GM21528 (cell line): Measurements from ENCODE around the gene SERPINH1.

Source experiments
- ATAC-seq: cut with Tn5 transposase; IDR thresholded peaks from one replicate; pipeline ENCODE4 v1.9.1; 2021; ENCODE audit warnings: mild to moderate bottlenecking, moderate library complexity; ENCODE audit not compliant: unreplicated experiment, low FRiP score

Gene SERPINH1

DNA sequence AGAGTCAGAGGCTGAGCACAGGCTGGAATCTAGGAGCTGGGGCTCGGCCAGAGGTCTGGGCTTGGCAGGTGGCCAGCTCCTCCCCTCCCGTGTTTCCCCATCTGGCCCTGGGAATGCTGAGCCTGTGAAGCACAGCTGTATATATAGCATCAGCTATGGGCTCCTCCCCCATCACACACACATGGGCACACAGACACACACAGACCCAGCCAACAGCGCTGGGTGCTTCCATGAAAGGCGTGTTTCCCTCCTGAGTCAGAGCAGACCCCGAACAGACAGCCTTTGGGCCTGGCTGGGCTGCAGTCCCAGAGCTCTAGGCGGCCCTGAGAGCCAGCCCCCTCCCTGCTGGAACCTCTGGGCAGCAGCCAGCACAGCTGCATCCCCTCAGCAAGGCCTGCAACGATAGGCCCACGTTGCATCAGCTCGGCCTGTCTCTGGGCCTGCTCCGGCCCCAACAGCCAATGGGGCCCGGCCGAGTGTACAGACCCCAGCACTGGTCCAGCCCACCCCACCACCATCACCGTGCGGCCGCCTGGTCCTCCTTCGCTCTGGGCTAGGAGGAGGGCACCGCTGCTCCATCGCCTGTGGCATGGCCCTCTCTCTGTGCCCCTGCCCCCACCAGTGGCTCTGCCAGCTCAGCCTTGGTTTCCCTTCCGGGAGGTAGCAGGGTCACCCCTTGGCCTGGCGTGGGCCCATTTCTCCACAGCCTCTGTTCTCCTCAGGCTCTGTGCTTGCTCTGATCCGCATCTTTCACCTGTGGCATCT, 7.6 kb upstream of the SERPINH1 start:
- ATAC-seq, result no peak

DNA sequence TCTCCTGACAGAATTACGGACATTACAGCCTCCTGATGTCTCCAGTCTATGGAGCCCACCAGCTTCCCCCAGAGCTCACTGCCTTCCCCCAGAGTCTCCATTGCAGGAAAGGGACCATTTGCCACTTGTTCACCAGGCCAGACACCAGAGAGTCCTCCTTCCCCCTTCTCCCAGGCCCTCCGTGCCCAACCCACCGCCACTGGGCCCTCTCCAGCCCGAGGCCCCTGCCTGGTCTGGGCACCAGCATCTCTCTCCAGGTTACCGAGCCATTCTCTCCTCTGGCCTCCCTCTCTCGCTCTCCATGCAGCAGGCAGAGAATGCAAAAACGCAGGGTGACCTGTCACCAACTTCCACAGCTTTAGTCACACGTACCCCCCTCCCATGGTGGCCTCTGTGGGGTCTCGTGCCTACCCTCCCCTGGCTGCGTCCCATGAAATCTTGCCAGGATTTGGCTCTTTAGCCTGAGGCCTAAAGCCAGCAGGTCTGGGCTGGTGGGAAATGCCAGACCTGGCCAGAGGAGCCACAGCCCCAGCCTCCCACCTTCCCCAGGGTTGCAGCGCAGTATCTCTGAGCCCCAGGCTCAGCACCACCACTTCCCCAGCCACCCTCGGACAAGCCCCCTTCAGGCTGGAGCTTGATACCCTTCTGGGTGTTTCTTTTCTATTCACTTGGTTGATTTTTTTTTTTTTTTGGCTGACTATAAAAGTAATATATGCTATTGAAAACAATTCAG, 6.8 kb upstream of the SERPINH1 start:
- no peak for ATAC-seq

DNA sequence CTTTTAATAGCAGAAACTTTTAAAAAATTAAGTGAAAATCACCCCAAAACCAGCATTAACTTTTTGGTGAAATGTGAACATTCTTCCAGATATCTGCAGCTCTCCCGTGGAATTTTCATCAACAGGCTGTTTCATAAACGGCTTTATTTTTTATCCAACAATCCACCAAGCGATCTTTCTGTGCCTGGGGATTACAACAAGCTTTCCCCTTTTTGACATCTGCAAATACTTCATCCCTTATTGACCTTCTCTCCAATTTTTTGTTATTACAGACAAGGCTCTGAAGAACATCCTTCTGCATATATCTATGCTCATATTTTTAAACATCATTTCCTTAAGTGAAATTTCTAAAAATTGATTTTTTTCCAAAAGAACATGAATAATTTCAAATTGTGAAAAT, 5.8 kb upstream of the SERPINH1 start:
- no peak for ATAC-seq

DNA sequence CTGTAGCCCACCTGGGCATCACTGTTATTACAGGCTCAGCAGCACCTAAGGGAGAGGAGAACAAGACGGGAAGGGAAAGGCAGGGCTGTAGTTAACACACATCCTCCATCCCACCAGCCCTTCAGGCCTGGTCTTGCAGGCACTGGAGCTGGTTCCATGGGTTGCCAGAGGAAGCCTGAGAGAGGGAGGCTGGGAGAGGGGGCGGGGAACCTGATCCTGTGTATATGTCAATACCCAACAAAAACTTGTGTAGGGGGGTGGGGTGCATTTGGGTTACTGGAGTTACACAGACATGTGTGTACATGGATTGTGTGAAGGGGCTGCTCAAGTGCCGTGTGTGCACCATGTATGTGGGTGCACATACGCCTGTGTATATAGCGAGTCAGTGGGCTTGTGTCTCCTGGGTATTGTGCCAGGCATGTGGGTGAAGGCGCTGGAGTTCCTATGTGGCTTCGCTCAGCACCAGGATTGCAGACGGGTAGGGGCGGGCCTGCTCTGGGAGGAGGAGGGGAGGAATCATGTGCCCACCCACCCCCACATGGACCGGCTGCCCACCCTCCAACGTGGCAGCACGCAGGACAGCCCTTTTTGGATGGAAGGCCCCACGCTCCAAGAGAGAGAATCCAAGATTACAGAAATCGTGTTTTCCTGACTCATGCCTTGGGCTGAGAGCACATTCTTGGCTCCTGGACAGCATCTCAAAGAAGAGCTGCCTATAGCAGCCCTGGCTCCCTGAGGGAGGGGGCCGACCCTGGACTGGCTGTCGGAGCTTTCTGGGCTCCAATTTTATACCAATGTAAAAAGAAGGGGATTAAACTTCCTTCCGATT, 4.2 kb upstream of the SERPINH1 start:
- ATAC-seq, result no peak

DNA sequence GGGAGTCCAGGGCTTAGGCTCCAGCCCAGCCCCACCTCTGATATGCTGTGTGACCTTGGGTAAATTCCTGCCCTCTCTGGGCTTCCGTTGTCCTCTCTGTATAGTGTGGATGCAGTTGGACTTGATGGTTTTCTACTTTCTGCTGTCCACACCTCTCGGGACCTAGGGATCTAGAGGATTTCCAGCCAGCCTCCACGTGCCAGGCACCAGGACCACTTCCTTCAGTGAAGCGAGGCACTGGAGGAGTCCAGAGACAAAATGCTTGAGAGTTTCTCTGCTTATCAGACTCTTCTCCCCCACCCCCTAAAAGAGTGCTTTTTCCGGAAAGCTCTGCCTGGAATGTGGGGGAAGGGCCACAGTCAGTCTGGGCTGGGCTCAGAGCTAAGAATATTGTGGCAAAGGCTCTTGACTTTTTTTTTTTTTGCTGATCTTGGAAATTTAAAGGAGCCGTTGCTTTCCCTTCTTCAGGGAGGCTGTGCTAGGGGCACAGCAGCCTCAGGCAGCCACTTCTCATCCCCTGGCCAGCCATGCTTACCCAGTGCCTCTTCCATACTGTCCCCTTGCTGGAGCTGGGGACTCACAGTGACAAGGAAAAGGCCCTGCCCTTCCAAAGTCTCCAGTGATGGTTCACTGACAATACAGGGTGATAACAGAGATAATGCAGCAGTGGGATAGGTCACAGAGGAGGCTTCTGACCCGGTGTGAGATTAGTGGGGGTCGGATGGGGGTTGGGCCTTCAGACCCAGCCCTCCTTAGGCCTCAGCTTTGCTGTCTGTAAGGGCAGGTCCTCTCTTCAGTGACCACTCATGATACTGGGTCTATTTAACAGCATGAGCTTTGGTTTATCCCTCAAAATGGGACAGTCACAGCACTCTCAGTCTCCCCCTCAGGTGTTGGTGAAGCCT, 2.9 kb upstream of the SERPINH1 start:
- no peak for ATAC-seq

DNA sequence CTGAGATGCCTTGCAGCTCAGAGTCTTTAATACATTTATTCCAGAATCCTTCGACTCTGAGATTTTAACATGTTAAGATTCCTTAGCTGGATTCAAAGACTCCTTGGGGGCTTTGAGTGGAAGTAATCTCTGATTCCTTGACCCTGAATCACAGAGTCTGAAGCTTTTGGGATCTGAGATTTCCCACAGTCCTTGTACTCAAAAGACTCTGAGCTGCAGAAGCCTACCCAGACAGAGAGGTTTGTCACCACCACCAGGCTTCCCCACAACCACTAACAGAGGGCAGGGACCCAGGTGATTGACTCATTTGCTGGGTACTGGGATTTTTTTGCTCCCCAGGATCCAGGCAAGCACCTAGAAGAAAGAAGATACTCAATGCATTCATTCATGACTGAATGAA, 1.4 kb upstream of the SERPINH1 start:
- no peak for ATAC-seq

DNA sequence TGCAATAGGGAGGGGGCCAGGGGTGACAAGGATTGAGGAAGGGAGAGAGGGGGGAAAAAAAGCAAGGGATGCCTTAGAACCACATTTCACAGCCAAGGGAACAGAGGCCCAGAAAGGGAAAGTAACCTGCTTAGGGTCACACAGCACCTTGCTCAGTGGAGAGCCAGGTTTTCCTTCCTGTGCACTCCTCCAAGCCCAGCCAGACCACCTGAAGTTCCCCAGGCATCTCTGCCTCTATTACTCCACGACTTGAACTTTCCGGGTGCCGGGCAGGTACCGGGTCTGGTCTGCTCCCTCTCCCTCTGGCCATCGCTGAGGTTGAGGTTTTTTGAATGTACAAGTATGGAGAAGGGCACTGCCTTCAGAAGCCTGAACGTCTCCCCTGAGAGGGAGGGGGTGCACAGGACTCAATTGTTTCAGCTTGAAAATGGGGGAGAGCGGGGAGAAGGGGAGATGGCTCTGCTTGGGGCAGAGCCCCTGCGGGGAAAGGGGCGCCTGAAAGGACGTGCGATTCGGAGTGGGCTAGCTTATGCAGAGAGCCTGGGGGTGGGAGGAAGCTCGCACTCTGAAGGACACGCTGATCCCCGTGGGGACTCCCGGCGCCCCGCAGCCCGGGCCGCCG, 516 bp upstream of the SERPINH1 start:
- no peak for ATAC-seq

DNA sequence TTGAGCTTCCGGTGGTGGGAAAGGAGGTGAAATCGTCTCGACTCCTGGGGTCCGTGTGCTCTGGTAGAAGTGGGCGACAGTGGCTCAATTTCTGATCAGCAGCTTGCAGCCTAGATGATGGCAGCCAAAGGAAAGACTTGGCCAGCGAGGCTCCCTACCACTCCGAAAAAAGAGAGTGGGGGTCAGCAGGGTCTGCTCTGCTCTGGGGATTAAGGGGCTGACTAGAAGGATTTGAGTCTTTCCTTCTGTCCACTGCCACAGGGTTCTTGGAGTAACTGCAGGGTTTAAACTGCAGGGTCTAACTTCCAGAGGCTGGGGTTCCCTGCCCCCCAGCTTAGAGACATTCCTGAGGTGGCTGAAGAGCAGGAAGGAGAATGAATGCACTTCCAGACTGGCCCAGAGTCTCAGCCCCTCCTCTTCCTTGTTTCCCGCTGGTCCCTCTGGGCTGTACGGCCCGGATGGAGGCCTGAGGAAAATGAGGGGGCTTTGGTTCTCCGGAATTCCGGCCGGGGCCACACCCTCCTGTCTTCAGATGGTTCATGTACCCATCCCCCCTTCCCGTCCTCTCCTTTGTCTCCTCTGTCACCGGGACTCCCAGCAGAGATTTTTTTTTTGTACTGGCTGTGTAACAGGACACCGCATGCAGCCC, 907 bp downstream of the SERPINH1 start:
- ATAC-seq, result no peak

DNA sequence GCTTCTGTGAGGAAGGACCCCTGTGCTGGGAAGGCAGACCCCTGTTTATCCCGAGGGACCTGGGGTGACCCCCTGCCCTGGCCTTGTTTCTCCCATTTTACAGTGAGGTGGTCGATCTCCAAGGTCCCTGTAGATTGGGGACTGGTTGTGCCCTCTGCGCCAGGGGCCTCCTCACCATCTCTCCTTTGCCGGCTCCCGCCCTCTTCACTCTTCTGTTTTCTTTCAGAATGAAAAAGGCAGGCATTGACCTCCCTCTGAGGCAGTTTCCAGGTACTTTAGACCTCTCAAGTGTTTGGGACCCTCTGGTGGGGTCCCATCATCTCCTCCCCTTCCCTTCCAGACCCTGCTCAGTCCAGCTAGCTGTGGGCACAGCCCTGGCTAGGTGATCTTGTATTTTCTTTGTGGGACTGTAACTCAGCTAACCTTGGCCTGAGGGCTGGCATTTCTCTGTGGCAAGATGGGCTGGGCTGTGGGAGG, 1.5 kb downstream of the SERPINH1 start:
- ATAC-seq, result no peak

DNA sequence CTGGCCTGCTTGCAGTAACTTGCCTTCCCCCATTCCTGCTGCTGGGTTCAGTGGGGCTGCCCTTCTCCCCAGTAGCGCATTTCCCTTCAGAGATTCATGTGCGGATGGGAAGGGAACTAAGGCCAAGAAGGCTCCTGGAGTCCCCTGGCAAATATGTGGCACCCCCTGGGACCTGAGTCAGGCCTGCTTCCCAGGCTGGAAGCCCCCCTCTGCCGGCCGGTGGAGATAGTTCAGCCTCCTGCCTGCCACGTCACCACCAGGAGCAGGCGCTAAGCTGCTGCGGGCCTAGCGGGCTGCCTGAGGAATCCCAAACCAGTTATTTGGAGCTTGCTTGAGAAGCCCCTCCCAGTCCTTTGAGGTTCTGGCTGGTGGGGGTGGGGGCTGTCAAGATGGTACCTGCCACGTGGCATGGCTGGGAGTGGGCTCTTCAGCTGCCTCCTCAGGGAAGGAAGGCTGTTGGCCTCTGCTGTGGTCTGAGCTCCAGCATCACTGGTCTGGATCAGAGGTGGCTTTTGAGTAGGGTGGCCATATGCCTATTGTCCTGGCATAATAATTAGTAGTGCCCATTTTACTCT, 2.0 kb downstream of the SERPINH1 start:
- ATAC-seq, result no peak

DNA sequence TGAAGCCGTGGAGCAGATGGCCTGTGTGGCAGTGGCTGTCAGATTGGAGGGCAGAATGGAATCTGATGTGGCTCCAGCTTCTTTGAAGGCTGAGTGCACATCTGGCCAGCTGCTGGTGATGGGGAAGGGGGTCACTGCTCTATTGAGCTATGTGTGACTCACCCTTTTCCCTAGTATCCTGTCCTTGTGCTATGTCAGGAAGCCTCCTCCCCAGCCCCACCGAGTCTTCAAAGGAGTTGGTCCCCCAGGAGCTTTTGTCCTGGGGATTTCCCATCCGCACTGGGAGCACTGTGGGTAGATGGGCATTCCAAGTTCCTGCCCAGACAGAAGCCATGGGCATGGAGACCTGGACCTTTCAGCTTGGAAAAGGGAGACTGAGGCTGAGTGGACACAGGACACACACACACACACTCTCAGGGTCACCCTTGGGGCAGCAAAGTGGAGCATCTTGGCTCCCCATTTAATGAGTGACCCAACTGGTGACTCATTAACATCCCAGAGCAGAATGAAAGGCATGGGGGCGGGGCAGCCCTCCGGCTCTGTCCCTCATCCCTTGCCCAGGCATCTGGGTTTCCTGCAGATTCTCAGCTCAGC, 3.3 kb downstream of the SERPINH1 start:
- ATAC-seq, result no peak

DNA sequence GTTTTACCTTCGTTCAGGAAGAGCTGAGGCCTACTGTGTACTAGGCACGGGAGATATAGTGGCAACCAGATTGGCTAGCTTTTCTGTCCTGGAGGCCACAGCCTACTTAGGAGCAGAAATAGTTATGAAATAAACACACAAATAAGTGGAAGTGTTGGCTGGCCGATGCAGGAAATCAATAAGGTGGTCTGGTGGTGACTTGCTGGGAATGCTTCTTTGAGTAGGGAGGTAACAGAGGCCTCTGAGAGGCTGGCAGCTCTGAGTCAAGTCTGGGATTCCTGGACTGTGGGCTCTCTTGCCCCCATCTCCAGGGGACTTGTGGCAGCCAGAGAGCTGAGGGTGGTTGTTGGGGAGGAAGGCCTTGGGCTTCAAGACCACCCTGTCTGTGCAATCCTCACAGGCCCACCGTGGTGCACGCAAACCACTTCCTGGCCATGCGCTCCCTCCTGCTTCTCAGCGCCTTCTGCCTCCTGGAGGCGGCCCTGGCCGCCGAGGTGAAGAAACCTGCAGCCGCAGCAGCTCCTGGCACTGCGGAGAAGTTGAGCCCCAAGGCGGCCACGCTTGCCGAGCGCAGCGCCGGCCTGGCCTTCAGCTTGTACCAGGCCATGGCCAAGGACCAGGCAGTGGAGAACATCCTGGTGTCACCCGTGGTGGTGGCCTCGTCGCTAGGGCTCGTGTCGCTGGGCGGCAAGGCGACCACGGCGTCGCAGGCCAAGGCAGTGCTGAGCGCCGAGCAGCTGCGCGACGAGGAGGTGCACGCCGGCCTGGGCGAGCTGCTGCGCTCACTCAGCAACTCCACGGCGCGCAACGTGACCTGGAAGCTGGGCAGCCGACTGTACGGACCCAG, 4.1 kb downstream of the SERPINH1 start:
- no peak for ATAC-seq

DNA sequence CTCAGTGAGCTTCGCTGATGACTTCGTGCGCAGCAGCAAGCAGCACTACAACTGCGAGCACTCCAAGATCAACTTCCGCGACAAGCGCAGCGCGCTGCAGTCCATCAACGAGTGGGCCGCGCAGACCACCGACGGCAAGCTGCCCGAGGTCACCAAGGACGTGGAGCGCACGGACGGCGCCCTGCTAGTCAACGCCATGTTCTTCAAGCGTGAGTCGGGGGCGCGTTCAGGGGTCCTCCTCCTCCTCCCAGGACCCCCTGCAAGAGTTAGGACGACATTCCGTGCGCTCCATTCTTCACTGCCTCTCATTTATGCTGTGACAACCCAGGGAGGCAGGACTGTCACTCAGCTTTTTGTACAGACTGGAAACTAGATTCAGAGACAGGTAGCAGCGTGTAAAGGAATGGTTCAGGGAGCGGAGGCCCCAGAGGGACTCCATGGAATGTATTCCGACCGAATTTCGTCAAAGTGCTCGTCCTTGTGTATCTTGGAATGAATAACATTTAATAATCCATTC, 4.8 kb downstream of the SERPINH1 start:
- ATAC-seq, result no peak

DNA sequence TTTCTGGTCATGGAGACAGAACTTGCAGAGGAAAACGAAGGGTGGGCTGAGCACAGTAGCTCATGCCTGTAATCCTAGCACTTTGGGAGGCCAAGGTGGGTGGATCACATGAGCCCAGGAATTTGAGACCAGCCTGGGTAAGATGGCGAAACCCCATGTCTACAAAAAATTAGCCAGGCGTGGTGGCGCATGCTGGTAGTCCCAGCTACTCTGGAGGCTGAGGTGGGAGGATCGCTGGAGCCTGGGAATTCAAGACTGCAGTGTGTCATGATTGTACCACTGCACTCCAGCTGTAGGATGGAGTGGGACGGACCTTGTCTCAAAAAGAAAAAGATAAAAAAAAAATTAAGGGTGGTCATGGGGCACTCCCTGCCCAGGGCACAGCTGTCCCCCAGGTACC, 5.9 kb downstream of the SERPINH1 start:
- no peak for ATAC-seq

DNA sequence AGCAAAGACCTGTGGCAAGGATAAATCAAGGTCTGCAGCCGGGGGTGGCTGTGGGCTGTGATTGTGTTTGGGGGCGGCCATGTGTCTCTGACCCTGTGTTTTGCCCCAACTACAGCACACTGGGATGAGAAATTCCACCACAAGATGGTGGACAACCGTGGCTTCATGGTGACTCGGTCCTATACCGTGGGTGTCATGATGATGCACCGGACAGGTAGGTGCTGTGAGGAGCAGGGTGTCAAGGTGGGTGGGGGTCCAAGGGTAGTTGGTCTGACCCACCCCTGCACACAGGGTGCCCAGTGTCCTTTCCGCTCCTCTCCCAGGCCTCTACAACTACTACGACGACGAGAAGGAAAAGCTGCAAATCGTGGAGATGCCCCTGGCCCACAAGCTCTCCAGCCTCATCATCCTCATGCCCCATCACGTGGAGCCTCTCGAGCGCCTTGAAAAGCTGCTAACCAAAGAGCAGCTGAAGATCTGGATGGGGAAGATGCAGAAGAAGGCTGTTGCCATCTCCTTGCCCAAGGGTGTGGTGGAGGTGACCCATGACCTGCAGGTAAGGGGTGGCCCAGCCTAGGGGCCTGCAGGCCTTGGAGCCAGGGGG, 6.7 kb downstream of the SERPINH1 start:
- ATAC-seq, result no peak

DNA sequence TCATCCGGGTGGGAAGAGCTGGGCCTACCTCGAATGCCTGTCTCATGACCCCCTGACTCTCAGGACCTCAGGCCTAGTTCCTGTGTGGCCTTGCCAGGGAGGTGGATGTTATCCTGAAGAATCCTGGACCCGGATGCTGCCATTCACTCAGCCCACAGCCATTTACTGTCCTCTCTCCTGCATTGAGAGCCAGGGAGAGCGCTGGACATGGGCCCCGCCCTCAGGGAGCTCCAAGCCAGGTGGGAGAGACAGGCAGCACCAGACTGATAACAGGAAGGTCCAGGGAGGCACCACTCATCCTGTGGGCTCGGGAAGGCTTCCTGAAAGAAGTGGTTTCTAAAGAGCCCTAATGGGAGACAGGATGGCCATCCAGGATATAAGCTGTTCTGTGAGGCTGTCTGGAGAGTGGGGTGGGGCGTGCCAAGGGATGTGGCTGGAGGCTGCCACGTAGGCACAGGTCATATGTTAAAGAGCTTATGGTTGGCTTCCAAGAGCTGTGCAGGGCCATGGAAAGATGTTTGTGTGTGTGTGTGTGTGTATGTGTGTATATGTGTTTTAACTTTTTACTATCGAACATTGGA, 8.6 kb downstream of the SERPINH1 start:
- ATAC-seq, result no peak

DNA sequence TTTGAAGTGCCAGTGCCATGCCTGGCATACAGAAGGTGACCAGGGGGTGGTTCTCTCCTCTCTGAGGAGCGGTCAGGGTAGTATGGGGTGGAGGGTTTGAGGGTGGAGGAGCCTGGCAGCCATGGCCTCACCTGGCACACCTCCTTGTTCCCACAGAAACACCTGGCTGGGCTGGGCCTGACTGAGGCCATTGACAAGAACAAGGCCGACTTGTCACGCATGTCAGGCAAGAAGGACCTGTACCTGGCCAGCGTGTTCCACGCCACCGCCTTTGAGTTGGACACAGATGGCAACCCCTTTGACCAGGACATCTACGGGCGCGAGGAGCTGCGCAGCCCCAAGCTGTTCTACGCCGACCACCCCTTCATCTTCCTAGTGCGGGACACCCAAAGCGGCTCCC, 9.6 kb downstream of the SERPINH1 start:
- ATAC-seq, result no peak
